Adipocyte (in vitro differentiated cells): ENCODE data around the gene CHCHD6.

ENCODE experiments used
- DNase-seq: peaks from one replicate; pipeline ENCODE4 v3.0.0-alpha.2; 2015; ENCODE audit warnings: low read depth
- H3K27me3 ChIP-seq: replicated peaks from 2 replicates; pipeline ENCODE4 v1.7.0; 2013; ENCODE audit warnings: mild to moderate bottlenecking, low read length, moderate library complexity; ENCODE audit not compliant: control insufficient read depth, insufficient read depth
- H3K36me3 ChIP-seq: 2 replicates; pipeline ENCODE4 v1.7.0; 2013; ENCODE audit warnings: low read length, mild to moderate bottlenecking, moderate library complexity; ENCODE audit not compliant: control insufficient read depth, insufficient read depth, severe bottlenecking
- H3K4me1 ChIP-seq: 2 replicates; pipeline ENCODE4 v1.7.0; 2013; ENCODE audit warnings: mild to moderate bottlenecking, low read length, moderate library complexity; ENCODE audit not compliant: control insufficient read depth, insufficient read depth
- H3K4me3 ChIP-seq: 2 replicates; pipeline ENCODE4 v1.7.0; 2013; ENCODE audit warnings: mild to moderate bottlenecking, low read length, moderate library complexity
- H3K9ac ChIP-seq: 2 replicates; pipeline ENCODE4 v1.7.0; 2013; ENCODE audit warnings: mild to moderate bottlenecking, low read length, moderate library complexity
- H3K9me3 ChIP-seq: 2 replicates; pipeline ENCODE4 v1.7.0; 2013; ENCODE audit warnings: mild to moderate bottlenecking, low read length, moderate library complexity; ENCODE audit not compliant: control insufficient read depth

The CHCHD6 gene

DNA sequence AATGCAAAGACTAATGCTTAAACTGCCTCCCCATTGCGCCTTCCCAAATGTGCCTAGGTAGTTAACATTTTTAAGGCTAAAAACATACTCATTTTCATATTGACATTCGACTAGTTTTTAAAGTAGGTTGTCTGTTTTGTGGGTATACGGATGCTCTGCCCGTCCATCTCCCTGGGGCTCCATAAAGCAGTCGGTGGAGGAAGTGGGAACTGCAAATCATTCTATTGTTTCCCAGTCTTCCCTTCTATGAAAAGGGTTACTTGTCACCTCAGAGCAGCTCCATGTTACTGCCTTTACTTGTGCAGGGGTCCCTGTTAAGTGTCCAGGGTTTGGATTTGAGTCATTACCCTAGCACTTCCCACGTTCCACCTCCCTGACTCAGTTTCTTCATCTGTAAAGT lies 10.9 kb downstream of the CHCHD6 start:
- DNase-seq: no peak
- Histone ChIP-seq H3K9me3 (no peaks in the 10 kb centered on the region), H3K4me3 (no peak overlapping the region), H3K27me3 (no peaks in the 10 kb centered on the region), H3K4me1 (no peaks in the 10 kb centered on the region), H3K9ac (no peak overlapping the region), H3K36me3 (no peaks in the 10 kb centered on the region)

DNA sequence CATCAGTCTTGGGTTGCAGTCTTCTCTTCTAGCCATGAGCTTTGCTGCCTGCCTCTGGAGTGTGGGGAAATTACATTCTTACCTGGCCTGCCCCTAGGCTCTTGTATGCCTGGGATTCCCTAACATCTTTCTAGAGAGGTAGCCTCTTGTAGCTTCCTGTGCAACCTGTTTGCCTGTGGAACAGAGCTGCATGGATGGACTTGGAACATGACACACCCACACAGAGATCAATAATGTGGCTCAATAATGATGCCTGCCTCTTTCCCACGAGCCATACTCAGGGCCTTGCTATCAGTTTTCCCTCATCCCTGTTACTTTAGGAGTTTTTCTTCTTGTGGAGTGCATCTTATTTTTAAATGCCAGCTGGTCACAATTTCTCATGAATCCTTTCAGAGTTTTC lies 11.4 kb downstream of the CHCHD6 start:
- H3K9ac ChIP-seq: no peak overlapping the region
- H3K27me3 ChIP-seq: no peaks in the 10 kb centered on the region
- H3K36me3 ChIP-seq: no peaks in the 10 kb centered on the region
- H3K4me1 ChIP-seq: no peaks in the 10 kb centered on the region
- no peaks in the 10 kb centered on the region for H3K9me3 ChIP-seq
- no peak overlapping the region for H3K4me3 ChIP-seq
- no peak for DNase-seq

DNA sequence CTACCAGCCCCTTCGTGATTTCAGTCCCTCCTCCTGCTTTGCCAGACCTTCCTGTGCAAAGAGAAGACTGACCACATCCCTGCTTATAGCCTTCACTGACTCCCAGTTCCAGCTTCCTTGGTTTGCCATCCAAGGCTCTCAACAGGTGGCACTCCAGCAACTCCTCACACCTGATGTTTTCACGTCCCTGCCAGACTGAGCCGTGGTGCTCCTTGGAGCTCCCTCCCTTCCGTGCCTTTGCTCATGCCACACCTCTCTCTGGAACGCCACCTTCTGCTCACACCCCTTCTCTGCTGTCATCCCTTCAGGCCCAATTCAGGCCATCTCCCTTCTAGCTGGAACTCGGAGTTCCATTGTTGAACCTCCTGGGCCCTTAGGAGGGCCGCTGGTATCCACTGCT lies 12.0 kb downstream of the CHCHD6 start:
- Histone ChIP-seq H3K36me3 (no peaks in the 10 kb centered on the region), H3K9me3 (no peaks in the 10 kb centered on the region), H3K27me3 (no peaks in the 10 kb centered on the region), H3K4me1 (no peaks in the 10 kb centered on the region), H3K4me3 (no peak overlapping the region), H3K9ac (no peak overlapping the region)
- DNase-seq: no peak

DNA sequence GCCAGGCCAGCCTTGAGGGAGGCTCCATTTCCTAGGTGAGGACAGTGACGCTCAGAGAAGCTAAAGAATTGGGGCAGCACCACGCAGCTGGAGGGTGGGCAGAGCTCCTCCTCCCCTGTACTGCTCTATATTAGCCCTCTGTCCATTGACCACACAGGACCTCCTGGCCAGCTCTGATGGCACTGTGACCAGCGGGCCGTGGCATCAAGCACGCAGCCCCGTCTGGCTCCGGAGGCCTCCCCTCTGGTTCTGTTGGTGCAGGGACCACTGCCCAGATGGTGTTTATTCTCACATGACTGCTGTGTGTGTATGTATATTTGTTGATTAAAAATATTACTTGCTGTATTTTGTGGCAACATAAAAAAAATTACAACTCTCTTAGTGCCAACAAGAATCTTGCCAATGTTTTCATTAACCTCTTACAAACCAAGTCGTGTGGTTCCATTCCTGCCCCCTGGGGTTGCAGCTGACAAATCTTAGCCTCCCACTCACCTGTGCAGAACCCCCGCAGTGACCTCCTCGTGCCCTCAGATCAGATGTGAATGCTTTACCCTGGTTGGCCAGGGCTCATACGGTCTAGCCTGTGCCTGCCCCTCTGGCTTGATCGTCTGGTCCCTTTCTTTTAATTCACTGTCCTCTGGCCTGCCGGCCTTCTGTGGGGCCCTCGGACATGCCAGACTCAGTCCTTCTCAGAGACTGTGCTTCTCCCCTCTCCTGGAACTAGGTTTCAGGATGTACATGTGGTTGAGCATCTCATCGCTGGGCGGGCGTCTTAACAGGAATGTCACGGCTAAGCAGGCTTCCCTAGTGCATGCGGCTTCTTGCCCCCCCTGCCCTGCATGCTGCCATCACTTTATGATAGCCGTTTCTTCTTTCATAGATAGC lies 14.8 kb downstream of the CHCHD6 start:
- Histone ChIP-seq H3K4me1 (no peaks in the 10 kb centered on the region), H3K27me3 (no peaks in the 10 kb centered on the region), H3K9me3 (no peaks in the 10 kb centered on the region), H3K9ac (no peak overlapping the region), H3K4me3 (no peak overlapping the region), H3K36me3 (no peaks in the 10 kb centered on the region)
- no peak for DNase-seq

DNA sequence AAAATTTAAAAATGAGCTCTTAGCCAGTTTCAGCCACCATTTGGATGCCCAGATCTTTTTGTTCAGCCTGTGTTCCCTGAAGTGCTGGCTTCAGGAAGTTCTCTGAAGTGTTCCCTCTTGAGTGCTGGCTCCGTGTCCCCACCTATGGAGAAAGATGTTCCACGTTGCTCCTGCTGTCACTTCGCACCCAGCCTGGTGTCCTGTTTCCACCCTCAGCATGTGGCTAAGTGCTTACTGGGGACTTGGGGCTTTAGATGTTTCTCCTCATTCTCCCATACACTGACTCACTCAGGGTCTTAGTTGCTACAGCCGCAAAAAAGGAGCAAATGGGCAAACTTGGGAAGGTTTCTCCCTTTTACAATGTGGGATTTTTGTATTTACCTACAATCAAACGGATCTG lies 16.6 kb downstream of the CHCHD6 start:
- no peak for DNase-seq
- Histone ChIP-seq H3K4me1 (no peaks in the 10 kb centered on the region), H3K9me3 (peaks cover 3% of the 10 kb centered on the region), H3K9ac (no peak overlapping the region), H3K27me3 (no peaks in the 10 kb centered on the region), H3K4me3 (no peak overlapping the region), H3K36me3 (no peaks in the 10 kb centered on the region)

DNA sequence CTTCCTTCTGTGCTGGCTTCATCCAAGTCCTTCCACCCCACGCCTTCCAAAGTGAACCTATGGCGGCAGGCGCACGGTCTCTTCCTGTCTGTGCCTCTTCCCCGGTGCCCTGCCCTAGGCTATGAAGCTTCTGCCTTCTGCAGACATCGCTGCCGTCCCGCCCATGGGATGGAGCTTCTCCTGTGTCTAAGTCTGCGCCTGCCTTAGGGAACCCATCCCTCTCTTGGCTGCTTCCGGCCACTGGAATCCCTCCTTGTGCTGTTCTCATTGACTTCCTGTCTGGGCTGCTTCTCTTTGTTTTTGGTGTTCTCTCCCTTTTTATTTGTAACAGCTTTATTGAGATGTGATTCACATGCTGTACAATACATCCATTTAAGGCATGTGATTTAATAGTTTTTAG lies 17.2 kb downstream of the CHCHD6 start:
- Histone ChIP-seq H3K9ac (no peak overlapping the region), H3K36me3 (no peaks in the 10 kb centered on the region), H3K4me1 (no peaks in the 10 kb centered on the region), H3K4me3 (no peak overlapping the region), H3K9me3 (peaks cover 3% of the 10 kb centered on the region), H3K27me3 (no peaks in the 10 kb centered on the region)
- no peak for DNase-seq

DNA sequence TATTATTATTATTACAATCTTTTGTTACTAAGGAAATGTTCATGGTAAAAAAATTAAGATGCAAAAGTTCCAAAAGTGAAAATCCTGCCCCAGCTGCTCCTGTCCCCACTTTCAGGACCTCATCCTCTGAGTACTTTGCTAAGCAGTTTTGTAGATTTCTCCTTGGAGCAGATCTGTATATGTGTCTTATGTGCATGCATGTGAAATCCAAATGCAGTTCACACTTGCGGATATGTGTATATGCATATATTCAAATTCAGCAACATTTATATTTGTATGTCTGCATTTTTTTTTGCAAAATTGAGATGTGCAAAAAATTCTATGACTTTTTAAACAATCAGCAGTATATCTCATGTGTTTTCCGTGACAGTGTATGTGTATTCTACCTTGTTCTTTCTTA lies 19.2 kb downstream of the CHCHD6 start:
- no peaks in the 10 kb centered on the region for H3K4me1 ChIP-seq
- H3K27me3 ChIP-seq: no peaks in the 10 kb centered on the region
- no peak for DNase-seq
- H3K9me3 ChIP-seq: peaks cover 3% of the 10 kb centered on the region
- peaks cover 4% of the 10 kb centered on the region for H3K36me3 ChIP-seq
- H3K9ac ChIP-seq: no peak overlapping the region
- H3K4me3 ChIP-seq: no peak overlapping the region

DNA sequence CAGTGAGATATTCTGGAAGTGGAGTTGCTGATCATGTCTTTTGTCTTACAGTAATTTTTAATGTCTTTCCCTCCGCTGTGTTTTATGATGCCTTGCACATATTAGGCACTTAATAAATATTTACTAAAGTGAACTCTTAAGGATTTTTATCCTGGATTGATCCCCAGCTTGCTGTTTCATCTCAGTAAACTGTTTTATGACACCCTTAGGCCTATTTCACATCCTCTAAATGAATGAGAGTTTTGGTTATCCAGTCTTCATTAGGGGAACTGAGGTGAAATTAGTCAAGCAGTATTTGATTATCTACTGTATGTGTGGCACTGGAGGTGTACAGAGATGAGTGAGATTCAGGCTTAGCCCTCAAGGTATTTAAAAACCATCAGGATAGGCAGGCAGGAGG lies 19.8 kb downstream of the CHCHD6 start:
- no peak overlapping the region for H3K4me3 ChIP-seq
- H3K9me3 ChIP-seq: peaks cover 3% of the 10 kb centered on the region
- H3K4me1 ChIP-seq: no peaks in the 10 kb centered on the region
- no peaks in the 10 kb centered on the region for H3K27me3 ChIP-seq
- H3K9ac ChIP-seq: no peak overlapping the region
- peaks cover 4% of the 10 kb centered on the region for H3K36me3 ChIP-seq
- no peak for DNase-seq

DNA sequence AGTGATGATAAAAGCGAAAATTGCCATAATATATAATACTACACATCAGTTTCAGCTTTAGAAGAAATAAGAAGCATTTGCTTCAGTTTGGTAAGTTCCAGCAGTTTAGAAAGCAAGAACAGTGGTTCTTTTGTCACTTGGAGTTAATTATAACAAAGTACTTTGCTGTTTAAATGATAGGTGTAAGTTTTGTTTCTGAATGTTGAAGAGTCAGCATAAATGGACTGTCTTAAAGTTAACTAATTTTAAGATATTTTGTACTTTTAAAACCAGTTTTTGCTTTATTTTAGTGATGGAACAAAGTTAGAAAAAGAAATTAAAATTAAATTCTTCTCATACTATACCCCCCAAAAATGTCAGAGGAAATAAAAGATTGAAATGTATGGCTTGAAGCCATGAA lies 24.6 kb downstream of the CHCHD6 start:
- Histone ChIP-seq H3K27me3 (no peaks in the 10 kb centered on the region), H3K9me3 (peaks cover 3% of the 10 kb centered on the region)
- DNase-seq: no peak

DNA sequence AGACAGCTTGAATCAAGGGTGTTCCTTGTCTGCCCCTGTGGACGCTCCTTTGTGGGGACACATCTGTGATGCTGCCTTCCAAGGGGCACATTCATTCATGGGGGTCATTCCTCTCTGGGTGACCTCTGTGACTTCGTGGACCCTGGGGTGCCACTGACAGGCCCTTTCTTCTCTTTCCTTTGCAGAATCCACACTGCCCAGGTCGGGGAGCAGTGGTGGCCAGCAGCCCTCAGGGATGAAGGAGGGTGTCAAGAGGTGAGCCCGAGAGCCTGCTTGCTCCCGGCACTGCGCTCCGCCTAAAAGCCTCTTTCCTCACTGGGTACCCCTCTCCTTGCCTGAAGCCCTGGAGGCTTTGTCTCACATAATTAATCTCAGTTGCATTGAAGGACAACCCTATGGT lies 26.3 kb downstream of the CHCHD6 start:
- Histone ChIP-seq H3K9me3 (no peaks in the 10 kb centered on the region), H3K27me3 (no peaks in the 10 kb centered on the region), H3K9ac (no peak overlapping the region), H3K4me1 (no peaks in the 10 kb centered on the region), H3K4me3 (no peak overlapping the region), H3K36me3 (peaks cover 4% of the 10 kb centered on the region)
- DNase-seq: no peak

More for the DNA sequence above, 24.6 kb downstream of the CHCHD6 start:
- H3K4me1 ChIP-seq: no peaks in the 10 kb centered on the region
- H3K9ac ChIP-seq: no peak overlapping the region
- peaks cover 4% of the 10 kb centered on the region for H3K36me3 ChIP-seq
- H3K4me3 ChIP-seq: no peak overlapping the region

DNA sequence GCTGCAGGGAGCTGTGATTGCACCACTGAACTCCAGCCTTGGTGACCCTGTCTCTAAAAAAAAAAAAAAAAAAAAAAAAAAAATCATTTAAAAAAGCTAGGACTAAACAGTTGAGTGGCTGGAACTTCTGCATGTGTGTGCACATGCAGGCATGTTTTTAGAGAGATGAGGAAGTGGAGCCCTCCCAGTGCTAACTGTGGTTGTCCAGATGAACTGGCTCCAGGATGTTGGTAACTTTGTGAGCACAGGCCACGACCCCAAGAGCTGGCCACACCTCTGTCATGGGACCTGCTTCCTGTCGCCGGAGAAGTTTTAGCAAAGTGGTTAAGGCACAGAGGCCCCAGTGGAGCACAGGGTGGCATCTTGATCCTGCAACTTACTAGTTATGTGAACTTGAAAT lies 27.0 kb downstream of the CHCHD6 start:
- H3K9me3 ChIP-seq: no peaks in the 10 kb centered on the region
- no peaks in the 10 kb centered on the region for H3K4me1 ChIP-seq
- no peak overlapping the region for H3K4me3 ChIP-seq
- no peaks in the 10 kb centered on the region for H3K27me3 ChIP-seq
- H3K36me3 ChIP-seq: peaks cover 4% of the 10 kb centered on the region
- DNase-seq: no peak
- H3K9ac ChIP-seq: no peak overlapping the region
